GM18519 (cell line): ENCODE data around the gene ZKSCAN2.
A peak's percentile ranks its signal among the peaks of the same experiment; 100 is the strongest.

Experiments used
- ATAC-seq: cut with Tn5 transposase; IDR thresholded peaks from one replicate; pipeline ENCODE4 v1.9.1; 2021; ENCODE audit warnings: mild to moderate bottlenecking, moderate library complexity; ENCODE audit not compliant: unreplicated experiment, low FRiP score

The ZKSCAN2 gene

GRCh38 chr16:25257470-25257955 is at the start of gene ZKSCAN2:
Gene ZKSCAN2, minus strand, starts transcription at chr16:25257845. Its CDS starts 718 bp downstream, at chr16:25257127.
- ATAC-seq, result peak; percentile 62

- no peak for ATAC-seq
Observed at GRCh38 chr16:25299792-25300590, 42.3 kb upstream of the ZKSCAN2 start.

GRCh38 chr16:25298165-25298872 is 40.7 kb upstream of the ZKSCAN2 start:
- no peak for ATAC-seq

- no peak for ATAC-seq
Observed at GRCh38 chr16:25297151-25297787, 39.6 kb upstream of the ZKSCAN2 start.

- no peak for ATAC-seq
Observed at GRCh38 chr16:25291580-25291979, 33.9 kb upstream of the ZKSCAN2 start.

GRCh38 chr16:25289466-25289865 is 31.8 kb upstream of the ZKSCAN2 start:
- no peak for ATAC-seq

GRCh38 chr16:25279491-25279890 is 21.8 kb upstream of the ZKSCAN2 start:
- ATAC-seq, result no peak

GRCh38 chr16:25271421-25271820 is 13.8 kb upstream of the ZKSCAN2 start:
- no peak for ATAC-seq

GRCh38 chr16:25270577-25270976 is 12.9 kb upstream of the ZKSCAN2 start:
- ATAC-seq, result no peak

GRCh38 chr16:25269879-25270278 is 12.2 kb upstream of the ZKSCAN2 start:
- ATAC-seq, result no peak

- ATAC-seq, result no peak
Observed at GRCh38 chr16:25265968-25266367, 8.3 kb upstream of the ZKSCAN2 start.

GRCh38 chr16:25264597-25264996 is 7.0 kb upstream of the ZKSCAN2 start:
- no peak for ATAC-seq

GRCh38 chr16:25260416-25260815 is 2.8 kb upstream of the ZKSCAN2 start:
- no peak for ATAC-seq

GRCh38 chr16:25258861-25259179 is 1.2 kb upstream of the ZKSCAN2 start:
- no peak for ATAC-seq

- peak; percentile 32 for ATAC-seq
Observed at GRCh38 chr16:25257956-25258860, 563 bp upstream of the ZKSCAN2 start.

- no peak for ATAC-seq
Observed at GRCh38 chr16:25256695-25257469, 763 bp downstream of the ZKSCAN2 start.

- no peak for ATAC-seq
Observed at GRCh38 chr16:25253322-25253721, 4.3 kb downstream of the ZKSCAN2 start.

- ATAC-seq, result no peak
Observed at GRCh38 chr16:25250467-25250866, 7.2 kb downstream of the ZKSCAN2 start.

- no peak for ATAC-seq
Observed at GRCh38 chr16:25235991-25236390, 21.7 kb downstream of the ZKSCAN2 start.

- ATAC-seq, result no peak
Observed at GRCh38 chr16:25228372-25228771, 29.3 kb downstream of the ZKSCAN2 start.
